K562 (cell line): Measurements from ENCODE around the gene CYSRT1. TPM values are rescaled to one million over a fixed set of nuclear protein-coding genes. Genes with fewer than 3 reads are reported as not detected.

Experiments used
- CC2D1A ChIP-seq: fragments of 450-650 bp; IDR thresholded peaks from 2 replicates; pipeline ENCODE4 v1.6.1; 2017; ENCODE audit warnings: mild to moderate bottlenecking
- E2F5 ChIP-seq: sonication (generic); formaldehyde crosslinking; IDR thresholded peaks from 2 replicates; pipeline ENCODE4 v1.8.0; 2022; ENCODE audit warnings: mild to moderate bottlenecking, missing genetic modification reagents
- EWSR1 ChIP-seq: fragments of 450-650 bp; IDR thresholded peaks from 2 replicates; pipeline ENCODE4 v1.6.1; 2018; ENCODE audit warnings: borderline replicate concordance, mild to moderate bottlenecking, low read depth, moderate library complexity; ENCODE audit not compliant: partially characterized antibody
- FOSL1 ChIP-seq: fragments of 200-800 bp; sonication (Bioruptor generic); conservative IDR thresholded peaks from 2 replicates; pipeline ENCODE4 v1.6.1; 2016; ENCODE audit warnings: missing genetic modification characterization, missing compliant biosample characterization
- NELFE ChIP-seq: IDR thresholded peaks from 2 replicates; pipeline ENCODE4 v1.6.1; 2011; ENCODE audit warnings: mild to moderate bottlenecking; ENCODE audit not compliant: insufficient read depth, insufficient read length
- NR4A1 ChIP-seq, 2 experiments: fragments of 250-450 bp in 1 of 2; fragments of 450-650 bp in 1 of 2; sonication (Bioruptor Pico) in 1 of 2; IDR thresholded peaks; 2 replicates each; pipeline versions ENCODE4 v1.4.0 to v1.6.1; 2016 to 2020; ENCODE audit warnings: mild to moderate bottlenecking in 2 of 2, missing compliant biosample characterization in 1 of 2, missing genetic modification characterization in 1 of 2, moderate library complexity in 1 of 2
- SMARCA5 ChIP-seq: fragments of 450-650 bp; IDR thresholded peaks from 2 replicates; pipeline ENCODE4 v1.6.1; 2016
- STAT6 ChIP-seq: sonication (generic); formaldehyde crosslinking; IDR thresholded peaks from 2 replicates; pipeline ENCODE4 v1.8.1; 2023; ENCODE audit warnings: mild to moderate bottlenecking, missing genetic modification reagents
- THAP12 ChIP-seq: fragments of 250-450 bp; sonication (Bioruptor Pico); IDR thresholded peaks from 2 replicates; pipeline ENCODE4 v1.9.0; 2021; ENCODE audit warnings: mild to moderate bottlenecking, inconsistent platforms
- ZBTB34 ChIP-seq: fragments of 250-450 bp; sonication (Bioruptor Pico); IDR thresholded peaks from 2 replicates; pipeline ENCODE4 v1.8.0; 2021; ENCODE audit warnings: mild to moderate bottlenecking, moderate library complexity
- ZBTB8A ChIP-seq: fragments of 450-650 bp; IDR thresholded peaks from 2 replicates; pipeline ENCODE4 v1.6.1; 2018; ENCODE audit warnings: mild to moderate bottlenecking, moderate library complexity; ENCODE audit not compliant: partially characterized antibody
- ZFP91 ChIP-seq: sonication (generic); formaldehyde crosslinking; IDR thresholded peaks from 2 replicates; pipeline ENCODE4 v1.8.0; 2022; ENCODE audit warnings: mild to moderate bottlenecking, missing genetic modification reagents
- ZNF395 ChIP-seq: fragments of 200-800 bp; sonication (Bioruptor generic); IDR thresholded peaks from 2 replicates; pipeline ENCODE4 v1.6.1; 2017; ENCODE audit warnings: missing genetic modification characterization, missing compliant biosample characterization
- ZNF511 ChIP-seq: sonication (generic); formaldehyde crosslinking; IDR thresholded peaks from 2 replicates; pipeline ENCODE4 v1.8.0; 2022; ENCODE audit warnings: mild to moderate bottlenecking, missing genetic modification reagents
- ZNF766 ChIP-seq: fragments of 200-800 bp; sonication (Bioruptor generic); conservative IDR thresholded peaks from 2 replicates; pipeline ENCODE4 v1.6.1; 2016; ENCODE audit warnings: missing genetic modification characterization, missing compliant biosample characterization
- polyA plus RNA-seq, 8 experiments: library from polyadenylated mRNA; depleted of rRNA in 4 of 8; stranded (reverse) in 5 of 8; unstranded in 3 of 8; fragments of >200 nt; fragmentation: Nextera tagmentation in 2 of 8; fragmentation: Illumina TruSeq in 1 of 8; extraction: Ambion mirVana in 2 of 8; extraction: Trizol in 1 of 8; gene quantifications; 2 replicates each; pipeline versions ENCODE4 v1.2.1 to v1.2.3, GENCODE V29; 2011 to 2014; ENCODE audit warnings: inconsistent platforms in 1 of 8, missing spikeins in 1 of 8
- total RNA-seq, 7 experiments: library from RNA; depleted of rRNA in 6 of 7; stranded (reverse); fragments of >200 nt in 6 of 7; fragmentation: Illumina TruSeq in 2 of 7; extraction: Trizol in 2 of 7; gene quantifications; 2 replicates each; pipeline versions ENCODE4 v1.2.1 to v1.2.3, GENCODE V29; 2011 to 2021; ENCODE audit warnings: low replicate concordance in 1 of 7

CYSRT1 gene
- total and polyA plus RNA-seq, 9 of the 15 experiments (the other 6 are each of a cell fraction or from before 2014, with no cell fraction given): 0.04 to 1.4 (median 0.42) TPM; not detected in 3

- TF ChIP-seq ZNF511 (CRISPR knock-in tag): no peak
- TF ChIP-seq THAP12 (CRISPR knock-in tag): no peak
- 0 out of 2 replicates have a peak, but pooled peaks have one; percentile 51 for TF ChIP-seq CC2D1A
- TF ChIP-seq STAT6 (CRISPR knock-in tag): no peak
- no peak; the same call in 1 of the 2 replicates for TF ChIP-seq ZNF766 (CRISPR knock-in tag)
- TF ChIP-seq ZBTB8A: no peak
- TF ChIP-seq ZNF395: peak; percentile 50; the same call in 1 of the 2 replicates
- TF ChIP-seq E2F5 (CRISPR knock-in tag): no peak
- TF ChIP-seq NR4A1 (CRISPR knock-in tag; IDR thresholded peaks at IDR 0.05): no peak
- no peak for TF ChIP-seq NR4A1 (tag; IDR thresholded peaks at IDR 0.05)
- peak; percentile 55; the same call in 1 of the 2 replicates for TF ChIP-seq SMARCA5
- no peak for TF ChIP-seq EWSR1
- no peak for TF ChIP-seq ZFP91
- no peak for TF ChIP-seq FOSL1 (tag)
- no peak for TF ChIP-seq ZBTB34 (CRISPR knock-in tag)
- TF ChIP-seq NELFE: no peak
These were observed 43.7 kb downstream of the CYSRT1 start (continued) for GRCh38 chr9:137268538-137269201.
